ENCODE data around the gene PDS5A.
"Not testable (repeated sequence)": the region's sequence is repeated elsewhere in the genome, so short reads cannot be mapped to it uniquely, and the experiment has no call there.

The PDS5A gene

GRCh38 chr4:39976945-39977488 lies 694 bp downstream of the PDS5A start:
- H3K27ac ChIP-seq = peak overlapping the region; percentile 92
- no peak for TF ChIP-seq CTCF (conservative IDR thresholded peaks at IDR 0.05; ENCODE audit: low read depth)
- ChIA-PET CTCF (interaction anchor here (0.6 to 0.7 kb wide), 4 partner anchors 9 to 92 kb away, joined by 3 to 4 read pairs (median 4); no protein-coding TSS in a partner anchor), POLR2A (ENCODE audit: low non-redundant PET) (no interaction called here)
- DNase-seq (ENCODE audit: low spot score) = peak; percentile 17

- CTCF ChIA-PET = interaction anchor here (0.6 to 0.8 kb wide), 6 partner anchors 10 to 1087 kb away, joined by 3 to 6 read pairs (median 3); no protein-coding TSS in a partner anchor
- peak; percentile 71 for DNase-seq (ENCODE audit: low spot score)
- peak; percentile 90 for TF ChIP-seq CTCF (conservative IDR thresholded peaks at IDR 0.05; ENCODE audit: low read depth)
- POLR2A ChIA-PET (ENCODE audit: low non-redundant PET) = no interaction called here
- H3K27ac ChIP-seq = peak overlapping the region; percentile 92
These were observed 1.4 kb downstream of the PDS5A start for GRCh38 chr4:39976141-39976944.

GRCh38 chr4:39975488-39976089 lies 2.1 kb downstream of the PDS5A start:
- ChIA-PET POLR2A (ENCODE audit: low non-redundant PET) (no interaction called here), CTCF (interaction anchor here (0.6 to 0.8 kb wide), 6 partner anchors 11 to 1086 kb away, joined by 3 to 6 read pairs (median 4); no protein-coding TSS in a partner anchor)
- no peak for TF ChIP-seq CTCF (conservative IDR thresholded peaks at IDR 0.05; ENCODE audit: low read depth)
- no peak for DNase-seq (ENCODE audit: low spot score)
- H3K27ac ChIP-seq = no peak overlapping the region

GRCh38 chr4:39973052-39973451 lies 4.7 kb downstream of the PDS5A start:
- DNase-seq (ENCODE audit: low spot score); CTCF ChIA-PET; H3K27ac ChIP-seq: not testable (repeated sequence)
- POLR2A ChIA-PET (ENCODE audit: low non-redundant PET) = interaction anchor here (1.1 kb wide), 1 partner anchor 37 kb away, joined by 5 read pairs; no protein-coding TSS in a partner anchor

- ChIA-PET POLR2A (ENCODE audit: low non-redundant PET) (interaction anchor here (0.7 to 1.0 kb wide), 2 partner anchors 273 to 332 kb away, joined by 3 read pairs; partner anchors contain the start of genes SMIM14 and UBE2K), CTCF (interaction anchor here (0.5 to 0.6 kb wide), 2 partner anchors 9 to 312 kb away, joined by 3 to 4 read pairs; no protein-coding TSS in a partner anchor)
- DNase-seq (ENCODE audit: low spot score) = no peak
These were observed 6.8 kb downstream of the PDS5A start for GRCh38 chr4:39970671-39971640.

More at GRCh38 chr4:39970671-39971640, 6.8 kb downstream of the PDS5A start:
- TF ChIP-seq CTCF (conservative IDR thresholded peaks at IDR 0.05; ENCODE audit: low read depth) = no peak
- H3K27ac ChIP-seq = peak overlapping the region; percentile 62

Data from RWPE1 (cell line).